Nephron progenitor cell (in vitro differentiated cells): Measurements from ENCODE around the gene PCTP.

Source experiments
- DNase-seq: peaks from one replicate; pipeline ENCODE4 v3.0.0; 2021
- H3K27ac Mint-ChIP-seq: 2 replicates; pipeline ENCODE4 v1.8.0; 2021; ENCODE audit warnings: mild to moderate bottlenecking, moderate library complexity, mixed read lengths
- H3K27me3 Mint-ChIP-seq: 2 replicates; pipeline ENCODE4 v1.8.0; 2021; ENCODE audit warnings: mild to moderate bottlenecking, low read depth, mixed read lengths; ENCODE audit not compliant: poor library complexity
- H3K36me3 Mint-ChIP-seq: 2 replicates; pipeline ENCODE4 v1.8.0; 2021; ENCODE audit warnings: low read depth, mixed read lengths
- H3K4me1 Mint-ChIP-seq: 2 replicates; pipeline ENCODE4 v1.8.0; 2021; ENCODE audit warnings: mixed read lengths
- H3K4me3 Mint-ChIP-seq: 2 replicates; pipeline ENCODE4 v1.8.0; 2021; ENCODE audit warnings: mild to moderate bottlenecking, moderate library complexity, mixed read lengths
- H3K9me3 Mint-ChIP-seq: 2 replicates; pipeline ENCODE4 v1.8.0; 2021; ENCODE audit warnings: mild to moderate bottlenecking, moderate library complexity, mixed read lengths
- TF ChIP-seq, protein P1 (sequence below): fragments of 200-600 bp; sonication (generic); IDR thresholded peaks from 2 replicates; pipeline ENCODE4 v1.5.0; 2021; ENCODE audit warnings: antibody characterized with exemption

PCTP gene

GRCh38 chr17:55730380-55730779 lies 20.5 kb upstream of the PCTP start:
- DNase-seq: no peak
- Mint-ChIP-seq H3K27me3 (no peaks in the 10 kb centered on the region), H3K27ac (no peak overlapping the region), H3K9me3 (no peaks in the 10 kb centered on the region), H3K36me3 (no peaks in the 10 kb centered on the region), H3K4me1 (peaks cover 90% of the 10 kb centered on the region), H3K4me3 (no peak overlapping the region)
- TF ChIP-seq, protein P1, sequence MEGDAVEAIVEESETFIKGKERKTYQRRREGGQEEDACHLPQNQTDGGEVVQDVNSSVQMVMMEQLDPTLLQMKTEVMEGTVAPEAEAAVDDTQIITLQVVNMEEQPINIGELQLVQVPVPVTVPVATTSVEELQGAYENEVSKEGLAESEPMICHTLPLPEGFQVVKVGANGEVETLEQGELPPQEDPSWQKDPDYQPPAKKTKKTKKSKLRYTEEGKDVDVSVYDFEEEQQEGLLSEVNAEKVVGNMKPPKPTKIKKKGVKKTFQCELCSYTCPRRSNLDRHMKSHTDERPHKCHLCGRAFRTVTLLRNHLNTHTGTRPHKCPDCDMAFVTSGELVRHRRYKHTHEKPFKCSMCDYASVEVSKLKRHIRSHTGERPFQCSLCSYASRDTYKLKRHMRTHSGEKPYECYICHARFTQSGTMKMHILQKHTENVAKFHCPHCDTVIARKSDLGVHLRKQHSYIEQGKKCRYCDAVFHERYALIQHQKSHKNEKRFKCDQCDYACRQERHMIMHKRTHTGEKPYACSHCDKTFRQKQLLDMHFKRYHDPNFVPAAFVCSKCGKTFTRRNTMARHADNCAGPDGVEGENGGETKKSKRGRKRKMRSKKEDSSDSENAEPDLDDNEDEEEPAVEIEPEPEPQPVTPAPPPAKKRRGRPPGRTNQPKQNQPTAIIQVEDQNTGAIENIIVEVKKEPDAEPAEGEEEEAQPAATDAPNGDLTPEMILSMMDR: no peak

DNA sequence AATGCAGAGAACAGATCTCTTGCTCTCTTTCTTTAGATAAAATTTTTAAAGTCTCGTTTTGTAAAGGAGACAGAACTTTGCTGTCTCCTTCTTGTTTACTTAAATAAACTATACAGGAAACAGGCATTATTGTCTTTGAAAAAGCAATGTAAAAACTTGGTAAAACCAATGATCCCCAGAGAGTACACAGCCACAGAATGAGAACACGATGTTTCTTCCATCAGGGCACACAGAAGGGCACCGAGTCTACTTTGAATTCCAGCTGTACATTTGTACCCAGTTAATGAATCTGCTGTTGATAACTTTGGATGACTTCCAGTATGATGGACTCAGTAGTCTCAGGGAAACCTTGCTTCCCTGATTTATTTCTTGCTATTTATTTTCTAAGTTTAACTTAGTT lies 20.0 kb upstream of the PCTP start:
- Mint-ChIP-seq H3K27me3 (no peaks in the 10 kb centered on the region), H3K4me1 (peaks cover 86% of the 10 kb centered on the region), H3K9me3 (no peaks in the 10 kb centered on the region), H3K4me3 (no peak overlapping the region), H3K27ac (no peak overlapping the region), H3K36me3 (no peaks in the 10 kb centered on the region)
- no peak for DNase-seq
- TF ChIP-seq, protein P1: no peak

- H3K4me1 Mint-ChIP-seq: peaks cover 77% of the 10 kb centered on the region
- TF ChIP-seq, protein P1: no peak
- no peak for DNase-seq
- H3K36me3 Mint-ChIP-seq: no peaks in the 10 kb centered on the region
- H3K4me3 Mint-ChIP-seq: peak overlapping the region; percentile 73
- no peaks in the 10 kb centered on the region for H3K9me3 Mint-ChIP-seq
- peak overlapping the region; percentile 92 for H3K27ac Mint-ChIP-seq
- no peaks in the 10 kb centered on the region for H3K27me3 Mint-ChIP-seq
These were observed 19.1 kb upstream of the PCTP start for GRCh38 chr17:55731586-55732250.

- H3K27ac Mint-ChIP-seq: peak overlapping the region; percentile 80
- no peaks in the 10 kb centered on the region for H3K36me3 Mint-ChIP-seq
- peaks cover 57% of the 10 kb centered on the region for H3K4me1 Mint-ChIP-seq
- H3K27me3 Mint-ChIP-seq: no peaks in the 10 kb centered on the region
- peak overlapping the region; percentile 41 for H3K4me3 Mint-ChIP-seq
- H3K9me3 Mint-ChIP-seq: no peaks in the 10 kb centered on the region
- peak; percentile 20 for DNase-seq
- TF ChIP-seq, protein P1: no peak
These were observed 16.6 kb upstream of the PCTP start for GRCh38 chr17:55734128-55734781.

DNA sequence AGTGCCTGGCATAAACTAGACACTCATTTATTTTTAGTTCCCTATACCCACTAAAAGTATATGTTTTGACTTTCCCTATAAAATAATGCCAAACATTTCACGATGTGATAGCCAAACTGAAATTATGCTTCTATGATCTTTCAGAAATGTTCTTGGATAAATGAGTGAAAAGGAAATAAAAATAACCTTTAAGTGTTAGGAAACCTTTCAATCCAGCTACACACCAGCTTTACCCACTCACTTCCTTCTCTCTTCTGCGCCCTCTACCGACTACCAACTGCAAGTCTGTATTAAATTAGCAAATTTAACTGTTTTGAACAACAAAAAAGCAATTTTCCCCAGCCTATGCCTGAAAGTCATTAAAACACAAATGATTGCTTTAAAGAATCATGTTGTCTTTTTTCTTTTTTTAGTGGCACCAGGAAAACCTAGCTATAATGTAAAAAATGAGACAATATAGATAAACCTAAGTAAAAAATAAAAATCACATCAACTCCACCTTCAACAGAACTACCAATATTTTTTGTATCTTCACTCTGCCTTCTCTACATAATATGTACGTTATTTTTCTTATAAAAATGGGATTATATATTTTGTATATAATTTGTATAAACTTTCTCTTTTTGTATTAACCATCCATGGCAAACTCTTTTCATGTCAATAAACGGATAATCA lies 15.0 kb upstream of the PCTP start:
- Mint-ChIP-seq H3K27me3 (no peaks in the 10 kb centered on the region), H3K27ac (no peak overlapping the region), H3K4me3 (no peak overlapping the region), H3K9me3 (no peaks in the 10 kb centered on the region), H3K36me3 (no peaks in the 10 kb centered on the region), H3K4me1 (peaks cover 64% of the 10 kb centered on the region)
- TF ChIP-seq, protein P1: peak; percentile 49
- DNase-seq: peak; percentile 23
